ENCODE measurements around the gene BACH2.
A peak's percentile ranks its signal among the peaks of the same experiment; 100 is the strongest.

Gene BACH2

DNA sequence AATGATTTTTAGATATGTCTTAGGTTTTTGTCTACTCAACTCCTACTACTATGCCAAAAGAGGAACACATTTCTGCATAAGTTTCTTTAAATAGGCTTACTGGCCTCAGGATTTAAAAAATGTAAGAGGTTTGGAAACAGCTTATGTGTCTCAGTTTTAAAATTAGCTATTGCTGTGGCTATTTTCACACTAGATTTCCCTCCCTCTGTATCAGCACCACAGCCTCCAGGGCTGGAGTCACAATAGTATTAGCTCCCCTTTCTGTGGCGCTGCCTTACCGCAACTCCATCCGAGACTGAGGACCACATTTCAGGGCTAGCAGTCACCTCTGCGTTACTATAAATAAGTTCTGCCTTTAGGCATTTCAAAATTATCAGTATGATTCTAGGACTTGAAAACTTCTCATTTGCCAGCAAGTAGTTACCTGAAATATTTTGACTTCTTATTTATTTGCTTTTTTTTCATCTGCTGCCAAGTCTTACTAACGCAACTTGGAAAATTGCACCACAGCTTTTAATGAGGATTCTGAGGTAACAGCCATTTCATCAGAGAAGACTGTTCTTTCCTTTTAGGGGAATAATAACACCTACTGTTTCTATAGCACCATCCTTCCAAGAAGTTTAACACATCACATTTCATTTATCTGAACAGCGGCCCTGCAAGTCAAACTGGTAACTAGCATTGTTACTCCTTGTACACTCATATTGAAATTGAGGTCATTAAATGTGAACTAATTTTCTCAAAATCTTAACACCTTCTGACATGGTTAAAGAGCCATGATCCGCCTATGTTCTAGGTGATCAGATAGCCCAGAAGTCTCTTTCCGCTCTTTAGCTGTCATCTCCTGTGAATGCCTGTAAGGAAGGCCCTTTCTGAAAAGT, 296.5 kb downstream of the BACH2 start:
- no peak for DNase-seq (ENCODE audit: low read depth)
- TF ChIP-seq, protein P1, sequence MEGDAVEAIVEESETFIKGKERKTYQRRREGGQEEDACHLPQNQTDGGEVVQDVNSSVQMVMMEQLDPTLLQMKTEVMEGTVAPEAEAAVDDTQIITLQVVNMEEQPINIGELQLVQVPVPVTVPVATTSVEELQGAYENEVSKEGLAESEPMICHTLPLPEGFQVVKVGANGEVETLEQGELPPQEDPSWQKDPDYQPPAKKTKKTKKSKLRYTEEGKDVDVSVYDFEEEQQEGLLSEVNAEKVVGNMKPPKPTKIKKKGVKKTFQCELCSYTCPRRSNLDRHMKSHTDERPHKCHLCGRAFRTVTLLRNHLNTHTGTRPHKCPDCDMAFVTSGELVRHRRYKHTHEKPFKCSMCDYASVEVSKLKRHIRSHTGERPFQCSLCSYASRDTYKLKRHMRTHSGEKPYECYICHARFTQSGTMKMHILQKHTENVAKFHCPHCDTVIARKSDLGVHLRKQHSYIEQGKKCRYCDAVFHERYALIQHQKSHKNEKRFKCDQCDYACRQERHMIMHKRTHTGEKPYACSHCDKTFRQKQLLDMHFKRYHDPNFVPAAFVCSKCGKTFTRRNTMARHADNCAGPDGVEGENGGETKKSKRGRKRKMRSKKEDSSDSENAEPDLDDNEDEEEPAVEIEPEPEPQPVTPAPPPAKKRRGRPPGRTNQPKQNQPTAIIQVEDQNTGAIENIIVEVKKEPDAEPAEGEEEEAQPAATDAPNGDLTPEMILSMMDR (conservative IDR thresholded peaks at IDR 0.05; ENCODE audit: low read depth, low read length) = no peak
- H3K4me3 ChIP-seq (ENCODE audit: low read depth, low read length) = no peak overlapping the region

DNA sequence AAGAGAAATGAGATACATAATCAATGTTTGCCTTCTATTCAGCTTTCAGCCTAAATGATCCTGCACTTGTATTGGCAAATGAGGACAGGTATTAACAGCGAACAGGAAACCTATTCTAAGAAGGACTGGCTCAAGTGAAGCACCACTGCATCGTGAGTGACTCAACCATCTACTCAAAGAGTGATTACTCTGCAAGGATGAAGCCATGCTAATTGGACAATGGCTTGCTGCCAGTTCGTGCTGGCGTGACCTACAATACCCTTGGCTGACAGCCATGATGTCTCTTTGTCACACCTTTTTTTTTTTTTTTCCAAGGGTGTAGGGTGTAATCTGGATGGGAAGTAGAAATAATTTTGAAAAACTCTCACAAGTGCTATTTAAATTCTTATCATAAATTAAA, 297.5 kb downstream of the BACH2 start:
- TF ChIP-seq, protein P1 (conservative IDR thresholded peaks at IDR 0.05; ENCODE audit: low read depth, low read length) = no peak
- no peak for DNase-seq (ENCODE audit: low read depth)
- H3K4me3 ChIP-seq (ENCODE audit: low read depth, low read length) = no peak overlapping the region

DNA sequence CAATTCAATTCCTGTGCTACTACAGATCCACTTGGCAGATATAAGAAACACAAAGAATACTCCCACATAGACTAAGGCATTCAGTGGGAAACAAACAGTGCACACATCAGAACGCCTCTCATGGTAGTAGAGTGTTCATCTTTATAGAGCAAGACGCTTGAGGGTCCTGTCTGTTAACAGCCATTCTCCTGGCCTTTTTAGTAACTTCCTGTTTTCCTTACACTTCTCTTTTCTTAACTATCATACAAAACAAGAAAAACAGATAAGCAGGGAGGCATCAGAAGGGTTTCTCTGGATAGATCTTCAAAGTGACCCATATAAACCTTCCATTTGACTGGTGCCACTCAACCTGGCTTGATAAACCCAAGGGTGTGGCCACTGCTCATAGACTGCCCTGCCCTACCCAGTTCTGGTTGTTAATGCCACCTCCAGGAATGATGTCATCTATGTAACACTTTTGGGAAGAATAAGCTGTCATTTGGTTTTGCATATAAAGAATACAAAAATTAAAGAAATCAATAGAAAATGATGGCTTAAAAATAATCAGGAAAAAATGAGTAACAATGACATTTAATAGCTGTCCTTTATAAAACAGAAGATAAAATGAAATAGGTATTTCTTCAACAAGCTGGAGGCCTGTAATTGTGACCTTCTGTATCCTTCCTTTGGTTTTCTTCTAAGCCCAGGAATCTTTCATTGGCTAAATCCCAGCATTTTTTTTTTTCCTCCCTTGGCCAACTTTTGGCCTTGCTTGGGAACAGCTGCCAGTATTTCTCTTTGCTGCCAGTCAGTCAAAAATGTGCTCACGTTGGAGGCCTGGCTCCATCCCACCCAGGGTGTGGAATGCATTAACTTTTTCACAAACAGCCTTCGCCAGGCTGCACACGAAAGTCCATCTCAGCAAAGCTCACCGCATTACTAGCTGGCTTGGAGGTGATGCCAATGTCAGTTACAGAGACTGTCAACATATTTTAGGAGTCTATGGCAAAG, 298.9 kb downstream of the BACH2 start:
- peak; percentile 7 for DNase-seq (ENCODE audit: low read depth)
- no peak overlapping the region for H3K4me3 ChIP-seq (ENCODE audit: low read depth, low read length)
- TF ChIP-seq, protein P1 (conservative IDR thresholded peaks at IDR 0.05; ENCODE audit: low read depth, low read length) = no peak

GRCh38 chr6:89993411-89993810, 303.2 kb downstream of the BACH2 start:
- H3K4me3 ChIP-seq (ENCODE audit: low read depth, low read length) = no peak overlapping the region
- TF ChIP-seq, protein P1 (conservative IDR thresholded peaks at IDR 0.05; ENCODE audit: low read depth, low read length) = no peak
- DNase-seq (ENCODE audit: low read depth) = no peak

DNA sequence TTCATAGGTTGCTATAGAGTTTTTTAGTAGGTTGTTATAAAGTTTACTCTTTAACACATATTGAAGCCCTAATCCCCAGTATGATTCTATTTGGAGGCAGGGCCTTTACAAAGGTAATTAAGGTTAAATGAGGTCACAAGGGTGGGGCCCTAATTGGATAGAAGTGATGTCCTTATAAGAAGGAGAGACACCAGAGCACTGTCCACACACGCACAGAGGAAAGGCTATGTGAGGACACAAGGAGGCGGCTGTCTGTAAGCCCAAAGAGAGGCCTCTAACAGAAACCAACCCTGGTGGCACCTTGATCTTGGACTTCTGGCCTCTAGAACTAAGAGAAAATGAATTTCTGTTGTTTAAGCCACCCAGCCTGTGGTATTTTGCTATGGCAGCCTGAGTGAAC, 303.8 kb downstream of the BACH2 start:
- TF ChIP-seq, protein P1 (conservative IDR thresholded peaks at IDR 0.05; ENCODE audit: low read depth, low read length) = no peak
- no peak overlapping the region for H3K4me3 ChIP-seq (ENCODE audit: low read depth, low read length)
- DNase-seq (ENCODE audit: low read depth) = no peak

GRCh38 chr6:89989742-89990141, 306.9 kb downstream of the BACH2 start:
- TF ChIP-seq, protein P1 (conservative IDR thresholded peaks at IDR 0.05; ENCODE audit: low read depth, low read length) = no peak
- DNase-seq (ENCODE audit: low read depth) = peak; percentile 75
- H3K4me3 ChIP-seq (ENCODE audit: low read depth, low read length) = no peak overlapping the region
